Measurements from ENCODE around the gene LFNG.
"Not testable (repeated sequence)": the region's sequence is repeated elsewhere in the genome, so short reads cannot be mapped to it uniquely, and the experiment has no call there.

LFNG gene

GRCh38 chr7:2530994-2531795 is 11.6 kb downstream of the LFNG start:
- DNase-seq = not testable (repeated sequence)

GRCh38 chr7:2531796-2532110 is 12.2 kb downstream of the LFNG start:
- peak in 1 of 2 experiments; percentile 23 for DNase-seq

GRCh38 chr7:2532199-2532772 is 12.7 kb downstream of the LFNG start:
- not testable (repeated sequence) for DNase-seq

GRCh38 chr7:2532816-2533215 is 13.2 kb downstream of the LFNG start:
- DNase-seq = not testable (repeated sequence)

- DNase-seq = not testable (repeated sequence)
Observed at GRCh38 chr7:2533566-2533965, 14.0 kb downstream of the LFNG start.

- DNase-seq = not testable (repeated sequence)
Observed at GRCh38 chr7:2534214-2534613, 14.6 kb downstream of the LFNG start.

- DNase-seq = not testable (repeated sequence)
Observed at GRCh38 chr7:2535872-2536627, 16.5 kb downstream of the LFNG start.

GRCh38 chr7:2537981-2538851 is 18.6 kb downstream of the LFNG start:
- DNase-seq = no peak

GRCh38 chr7:2539031-2539911 is 19.7 kb downstream of the LFNG start:
- no peak for DNase-seq

- DNase-seq = no peak
Observed at GRCh38 chr7:2540133-2540532, 20.6 kb downstream of the LFNG start.

- no peak for DNase-seq
Observed at GRCh38 chr7:2540641-2541051, 21.1 kb downstream of the LFNG start.

GRCh38 chr7:2541291-2542010 is 21.9 kb downstream of the LFNG start:
- no peak for DNase-seq

- no peak for DNase-seq
Observed at GRCh38 chr7:2542011-2542915, 22.7 kb downstream of the LFNG start.

GRCh38 chr7:2542916-2543871 is 23.6 kb downstream of the LFNG start:
- DNase-seq = no peak

- DNase-seq = no peak
Observed at GRCh38 chr7:2544541-2545188, 25.1 kb downstream of the LFNG start.

- no peak for DNase-seq
Observed at GRCh38 chr7:2545746-2546425, 26.3 kb downstream of the LFNG start.

GRCh38 chr7:2546776-2547586 is 27.4 kb downstream of the LFNG start:
- no peak for DNase-seq
